GM12801 (cell line): ENCODE results near the gene COL18A1.

Experiments
- CTCF ChIP-seq: IDR thresholded peaks from one replicate; pipeline ENCODE4 v1.5.1; 2011; ENCODE audit warnings: control low read depth; ENCODE audit not compliant: insufficient read length; ENCODE audit errors: extremely low read depth

COL18A1 gene

DNA sequence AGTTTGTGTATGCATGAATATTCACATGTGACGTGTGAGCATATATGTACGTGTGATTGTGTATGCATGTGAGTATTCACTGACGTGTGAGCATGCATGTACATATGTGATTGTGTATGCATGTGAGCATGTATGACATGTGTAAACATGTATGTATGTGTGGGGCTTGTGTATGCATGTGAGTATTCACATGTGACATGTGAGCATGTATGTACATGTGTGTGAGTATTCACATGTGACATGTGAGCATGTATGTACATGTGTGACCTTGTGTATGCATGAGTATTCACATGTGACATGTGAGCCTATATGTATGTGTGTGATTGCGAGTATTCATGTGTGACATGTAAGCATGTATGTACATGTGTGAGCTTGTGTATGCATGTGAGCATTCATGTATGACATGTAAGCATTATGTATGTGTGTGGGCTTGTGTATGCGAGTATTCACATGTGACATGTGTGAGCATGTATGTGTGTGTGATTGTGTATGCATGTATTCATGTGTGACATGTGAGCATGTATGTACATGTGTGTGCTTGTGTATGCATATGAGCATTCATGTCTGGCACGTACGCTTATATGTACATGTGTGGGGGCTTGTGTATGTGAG lies 47.8 kb downstream of the COL18A1 start:
- no peak for TF ChIP-seq CTCF

- TF ChIP-seq CTCF = no peak
Observed at GRCh38 chr21:45453308-45453950, 48.5 kb downstream of the COL18A1 start.

DNA sequence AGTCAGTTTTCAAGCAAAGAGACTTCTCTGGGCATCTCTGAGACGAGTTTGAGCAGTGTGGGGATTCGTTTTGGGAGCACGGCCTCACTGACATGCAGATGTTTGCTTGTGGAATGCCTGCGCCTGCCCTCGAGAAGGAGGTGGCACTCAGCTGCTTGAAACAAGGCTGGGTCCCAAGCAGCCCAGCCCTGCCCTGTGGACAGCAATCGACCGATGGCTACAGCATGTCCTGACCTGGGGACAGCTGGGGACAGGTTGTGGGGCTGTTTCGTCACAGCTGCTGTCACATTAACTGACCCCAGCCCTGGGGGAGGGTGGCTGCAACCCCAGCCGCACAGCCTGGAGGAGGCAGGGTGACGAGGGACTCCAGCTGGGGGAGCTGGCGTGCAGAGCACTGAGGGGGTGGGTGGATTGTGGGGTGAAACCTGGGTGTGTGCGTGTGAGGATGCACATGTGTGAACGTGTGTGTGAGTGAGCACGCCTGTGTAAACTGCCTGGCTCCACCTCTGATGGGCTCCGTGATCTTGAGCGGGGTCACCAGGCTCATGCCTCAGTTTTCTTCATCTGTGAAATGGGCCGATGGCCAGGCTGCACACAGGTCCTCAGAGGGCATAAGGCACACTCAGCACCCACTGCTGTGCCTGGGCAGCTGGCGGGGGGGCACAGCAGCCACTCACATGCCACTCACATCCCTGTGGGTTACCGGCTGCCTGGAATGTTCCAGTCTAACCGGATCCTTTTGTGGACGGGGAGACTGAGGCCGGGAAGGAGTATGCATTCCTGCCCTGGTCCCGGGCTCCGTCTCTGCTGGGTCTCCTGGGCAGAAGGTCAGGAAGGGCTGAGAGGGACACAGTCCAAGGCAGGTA lies 49.3 kb downstream of the COL18A1 start:
- no peak for TF ChIP-seq CTCF

- no peak for TF ChIP-seq CTCF
Observed at GRCh38 chr21:45454926-45455673, 50.1 kb downstream of the COL18A1 start.

DNA sequence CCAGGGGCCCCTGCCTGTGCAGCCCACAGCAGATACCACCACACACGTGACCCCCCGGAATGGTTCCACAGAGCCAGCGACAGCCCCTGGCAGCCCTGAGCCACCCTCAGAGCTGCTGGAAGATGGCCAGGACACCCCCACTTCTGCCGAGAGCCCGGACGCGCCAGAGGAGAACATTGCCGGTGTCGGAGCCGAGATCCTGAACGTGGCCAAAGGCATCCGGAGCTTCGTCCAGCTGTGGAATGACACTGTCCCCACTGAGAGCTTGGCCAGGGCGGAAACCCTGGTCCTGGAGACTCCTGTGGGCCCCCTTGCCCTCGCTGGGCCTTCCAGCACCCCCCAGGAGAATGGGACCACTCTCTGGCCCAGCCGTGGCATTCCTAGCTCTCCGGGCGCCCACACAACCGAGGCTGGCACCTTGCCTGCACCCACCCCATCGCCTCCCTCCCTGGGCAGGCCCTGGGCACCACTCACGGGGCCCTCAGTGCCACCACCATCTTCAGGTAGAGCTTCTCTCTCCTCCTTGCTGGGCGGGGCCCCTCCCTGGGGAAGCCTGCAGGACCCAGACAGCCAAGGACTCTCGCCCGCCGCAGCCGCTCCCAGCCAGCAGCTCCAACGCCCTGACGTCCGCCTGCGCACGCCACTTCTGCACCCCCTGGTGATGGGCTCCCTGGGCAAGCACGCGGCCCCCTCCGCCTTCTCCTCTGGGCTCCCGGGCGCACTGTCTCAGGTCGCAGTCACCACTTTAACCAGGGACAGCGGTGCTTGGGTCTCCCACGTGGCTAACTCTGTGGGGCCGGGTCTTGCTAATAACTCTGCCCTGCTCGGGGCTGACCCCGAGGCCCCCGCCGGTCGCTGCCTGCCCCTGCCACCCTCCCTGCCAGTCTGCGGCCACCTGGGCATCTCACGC lies 51.0 kb downstream of the COL18A1 start:
- no peak for TF ChIP-seq CTCF

GRCh38 chr21:45456584-45457160 lies 51.7 kb downstream of the COL18A1 start:
- no peak for TF ChIP-seq CTCF
